ENCODE results near the gene PNMA1. TPM values are rescaled to one million over a fixed set of nuclear protein-coding genes. Genes with fewer than 3 reads are reported as not detected.
A peak's percentile ranks its signal among the peaks of the same experiment; 100 is the strongest.

PNMA1 gene
- total and polyA plus RNA-seq, 2 of the 13 experiments (the other 11 are each of a cell fraction or from before 2014, with no cell fraction given), result 7.0 to 8.3 TPM

GRCh38 chr14:73759714-73760597 lies 45.8 kb upstream of the PNMA1 start (continued):
- TF ChIP-seq PRDM4 (CRISPR knock-in tag; IDR thresholded peaks at IDR 0.05; ENCODE audit: borderline replicate concordance), result no peak
- no peak for TF ChIP-seq NFIB (CRISPR knock-in tag; IDR thresholded peaks at IDR 0.05; ENCODE audit: borderline replicate concordance)
- no peak for TF ChIP-seq ZNF253 (CRISPR knock-in tag; IDR thresholded peaks at IDR 0.05; ENCODE audit: borderline replicate concordance)
- peak; percentile 11 for TF ChIP-seq RBM22 (optimal IDR thresholded peaks at IDR 0.05; ENCODE audit: low read length)
- no peak for TF ChIP-seq NONO (IDR thresholded peaks at IDR 0.05)
- peak; percentile 71 for TF ChIP-seq NONO (CRISPR knock-in tag; conservative IDR thresholded peaks at IDR 0.05)
- TF ChIP-seq HNRNPLL (IDR thresholded peaks at IDR 0.05; ENCODE audit: low read depth, low read length, poor library complexity, severe bottlenecking), result peak; percentile 82
- TF ChIP-seq GRHL1 (CRISPR knock-in tag; conservative IDR thresholded peaks at IDR 0.05), result no peak
- TF ChIP-seq TEF (CRISPR knock-in tag; IDR thresholded peaks at IDR 0.05), result no peak
- TF ChIP-seq TCF12 (IDR thresholded peaks at IDR 0.05), result no peak
- 0 out of 2 replicates have a peak, but pooled peaks have one; percentile 33 for TF ChIP-seq TCF12 (CRISPR knock-in tag; IDR thresholded peaks at IDR 0.05)
- TF ChIP-seq RBFOX2 (IDR thresholded peaks at IDR 0.05; ENCODE audit: low read depth, low read length), result peak; percentile 68
- 0 out of 2 replicates have a peak, but pooled peaks have one; percentile 5 for TF ChIP-seq KDM1A (CRISPR knock-in tag; IDR thresholded peaks at IDR 0.05)
- TF ChIP-seq ZBTB3 (CRISPR knock-in tag; IDR thresholded peaks at IDR 0.05; ENCODE audit: borderline replicate concordance, low read depth), result peak; percentile 85; the same call in 1 of the 2 replicates
- TF ChIP-seq HOXA5 (CRISPR knock-in tag; IDR thresholded peaks at IDR 0.05), result peak; percentile 94
- TF ChIP-seq KAT2B (IDR thresholded peaks at IDR 0.05; ENCODE audit: borderline replicate concordance, low read depth, low read length), result no peak
- TF ChIP-seq LCORL (IDR thresholded peaks at IDR 0.05), result no peak
- TF ChIP-seq LCORL (CRISPR knock-in tag; IDR thresholded peaks at IDR 0.05), result peak; percentile 68
- TF ChIP-seq ZNF354B (CRISPR knock-in tag; IDR thresholded peaks at IDR 0.05), result no peak; the same call in 1 of the 2 replicates
- no peak for TF ChIP-seq TSC22D2 (CRISPR knock-in tag; IDR thresholded peaks at IDR 0.05; ENCODE audit: borderline replicate concordance)
- TF ChIP-seq ZNF776 (CRISPR knock-in tag; IDR thresholded peaks at IDR 0.05), result no peak; the same call in 1 of the 2 replicates
- 0 out of 2 replicates have a peak, but pooled peaks have one; percentile 40 for TF ChIP-seq ZNF138 (CRISPR knock-in tag; IDR thresholded peaks at IDR 0.05; ENCODE audit: low read depth)
- TF ChIP-seq ZNF430 (CRISPR knock-in tag; IDR thresholded peaks at IDR 0.05), result peak; percentile 96
- TF ChIP-seq FOXC1 (CRISPR knock-in tag; IDR thresholded peaks at IDR 0.05; ENCODE audit: borderline replicate concordance), result 0 out of 2 replicates have a peak, but pooled peaks have one; percentile 45
- TF ChIP-seq ZFY (CRISPR knock-in tag; IDR thresholded peaks at IDR 0.05), result peak; percentile 83
- TF ChIP-seq HIVEP1 (CRISPR knock-in tag; IDR thresholded peaks at IDR 0.05), result peak; percentile 92

All from HepG2 (cell line).